ENCODE data around the gene MARK3.

MARK3 gene

DNA sequence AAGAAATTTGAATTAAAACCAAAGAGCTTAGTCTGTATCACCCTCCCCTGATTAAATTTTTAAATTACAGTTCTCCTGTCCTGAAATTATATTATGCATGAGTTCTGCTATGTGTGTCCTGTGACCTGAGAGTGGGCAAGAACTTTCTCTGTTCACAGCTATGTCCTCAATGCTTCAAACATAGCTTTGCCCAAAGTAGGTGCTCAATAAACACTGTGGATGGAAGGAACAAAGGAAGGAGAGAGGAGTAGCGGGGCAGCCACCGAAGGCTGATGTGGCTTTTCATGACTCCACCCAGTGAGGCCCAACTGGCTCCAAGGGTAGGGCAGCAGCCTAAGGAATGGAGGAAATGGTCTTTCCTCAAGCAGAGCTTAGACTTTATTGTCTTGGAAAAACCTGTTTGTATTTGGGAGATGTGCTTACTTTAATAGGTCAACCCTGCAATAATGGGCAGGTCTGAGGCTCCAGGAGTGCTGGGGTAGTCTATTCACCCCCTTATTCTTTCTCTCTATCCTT is 7.6 kb upstream of the MARK3 start:
- no peak overlapping the region for H3K4me3 ChIP-seq
- H3K27ac ChIP-seq = no peak overlapping the region
- H4K20me1 ChIP-seq = no peaks in the 10 kb centered on the region; a peak in 1 of 22 replicates
- H3K4me2 ChIP-seq = no peak overlapping the region
- no peak overlapping the region for H3K9ac ChIP-seq
- H3K9me3 ChIP-seq (replicated peaks in 1 of 11) = peaks cover 0 to 7% (median 0%) of the 10 kb centered on the region in 11 experiments; a peak in 6 of 22 replicates
- no peak for TF ChIP-seq Cebpa-rat (IDR thresholded peaks at IDR 0.05)
- H3K36me3 ChIP-seq = no peaks in the 10 kb centered on the region
- peaks cover 0 to 37% (median 4%) of the 10 kb centered on the region in 10 experiments; a peak in 11 of 20 replicates for H3K4me1 ChIP-seq
- no peaks in the 10 kb centered on the region for H3K27me3 ChIP-seq

DNA sequence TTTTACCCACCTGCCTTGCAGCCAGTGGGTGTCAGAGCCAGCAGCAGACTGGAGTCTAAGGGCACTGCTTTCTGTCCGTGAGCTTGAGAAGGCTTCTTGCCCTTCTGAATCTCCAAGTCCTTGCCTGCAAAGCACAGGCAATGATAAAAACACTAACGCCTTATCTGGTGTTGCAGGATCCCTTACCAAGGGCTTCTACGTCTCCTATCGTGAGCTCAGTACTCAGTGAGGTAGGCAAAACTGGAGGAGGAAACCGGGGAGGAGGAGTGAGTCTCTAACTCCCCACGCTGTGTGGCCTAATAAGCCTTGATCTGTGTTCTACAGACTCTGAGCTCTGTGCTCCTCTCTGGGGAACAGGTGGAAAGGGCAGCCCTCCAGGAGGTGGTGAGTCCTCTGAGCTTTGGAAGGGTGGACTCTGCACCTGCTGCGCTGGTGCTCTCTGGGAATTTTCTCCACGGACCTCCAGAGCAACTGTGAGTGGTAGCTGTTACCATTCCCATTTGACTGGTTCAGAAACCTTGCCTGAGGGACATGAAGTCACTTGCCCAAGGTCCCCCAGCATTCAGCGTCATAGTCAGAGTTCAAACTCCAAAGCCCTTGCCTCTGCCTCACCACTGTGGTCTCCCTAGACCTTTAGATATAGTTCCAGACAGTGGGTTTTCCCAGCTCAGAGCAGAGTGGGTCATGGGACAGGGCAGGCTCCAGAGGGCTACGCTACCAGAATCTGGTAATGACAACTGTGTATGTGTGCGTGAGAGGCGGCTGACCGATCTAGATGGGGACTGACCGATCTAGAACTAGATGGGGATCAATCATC is 7.0 kb upstream of the MARK3 start:
- no peak for TF ChIP-seq Cebpa-rat (IDR thresholded peaks at IDR 0.05)

DNA sequence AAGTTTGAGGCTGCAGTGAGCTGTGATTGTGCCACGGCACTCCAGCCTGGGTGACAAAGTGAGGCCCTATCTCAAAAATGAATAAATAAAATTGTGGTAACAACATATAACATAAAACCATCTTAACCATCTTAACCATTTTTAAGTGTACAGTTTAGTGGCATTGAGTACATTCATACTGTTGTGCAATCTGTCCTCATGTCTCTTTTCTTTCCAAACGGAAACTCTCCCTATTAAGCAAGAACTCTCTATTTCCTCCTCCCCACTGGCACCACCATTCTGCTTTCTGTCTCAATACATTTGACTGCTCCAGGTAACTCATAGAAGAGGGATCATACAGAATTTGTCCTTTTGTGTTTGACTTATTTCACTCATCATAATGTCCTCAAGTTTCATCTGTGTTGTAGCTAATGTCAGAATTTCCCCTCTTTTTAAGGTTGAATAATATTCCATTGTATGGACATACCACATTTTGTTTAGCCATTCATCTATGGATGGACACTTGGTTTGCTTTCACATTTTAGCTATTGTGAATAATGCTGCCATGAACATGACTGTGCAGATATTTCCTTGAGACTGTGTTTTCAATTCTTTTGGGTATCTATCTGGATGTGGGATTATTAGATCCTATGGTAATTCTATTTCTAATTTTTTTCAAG is 4.4 kb upstream of the MARK3 start:
- Histone ChIP-seq H3K4me3 (no peak overlapping the region), H3K27me3 (no peaks in the 10 kb centered on the region), H3K36me3 (no peaks in the 10 kb centered on the region), H3K9ac (no peak overlapping the region), H3K4me1 (peaks cover 8 to 44% (median 16%) of the 10 kb centered on the region in 10 experiments), H3K4me2 (peak overlapping the region in 2 of 11 experiments; percentile 23 to 43; a peak in 1 of 22 replicates), H3K9me3 (replicated peaks in 1 of 11) (peaks cover 0 to 7% (median 0%) of the 10 kb centered on the region in 11 experiments; a peak in 6 of 22 replicates), H4K20me1 (peaks cover 0 to 5% (median 4%) of the 10 kb centered on the region in 11 experiments; a peak in 16 of 22 replicates), H3K27ac (no peak overlapping the region)
- peak in 3 of 11 experiments; percentile 24 to 38 (median 31); a peak in 2 of 22 replicates for TF ChIP-seq Cebpa-rat (IDR thresholded peaks at IDR 0.05)

More for the DNA sequence above, 7.0 kb upstream of the MARK3 start:
- Histone ChIP-seq H3K27ac (no peak overlapping the region), H3K9ac (no peak overlapping the region), H3K4me3 (no peak overlapping the region), H4K20me1 (no peaks in the 10 kb centered on the region; a peak in 1 of 22 replicates), H3K27me3 (no peaks in the 10 kb centered on the region), H3K4me1 (peaks cover 0 to 37% (median 7%) of the 10 kb centered on the region in 10 experiments; a peak in 11 of 20 replicates), H3K4me2 (no peak overlapping the region), H3K36me3 (no peaks in the 10 kb centered on the region), H3K9me3 (replicated peaks in 1 of 11) (peaks cover 0 to 7% (median 0%) of the 10 kb centered on the region in 11 experiments; a peak in 6 of 22 replicates)

DNA sequence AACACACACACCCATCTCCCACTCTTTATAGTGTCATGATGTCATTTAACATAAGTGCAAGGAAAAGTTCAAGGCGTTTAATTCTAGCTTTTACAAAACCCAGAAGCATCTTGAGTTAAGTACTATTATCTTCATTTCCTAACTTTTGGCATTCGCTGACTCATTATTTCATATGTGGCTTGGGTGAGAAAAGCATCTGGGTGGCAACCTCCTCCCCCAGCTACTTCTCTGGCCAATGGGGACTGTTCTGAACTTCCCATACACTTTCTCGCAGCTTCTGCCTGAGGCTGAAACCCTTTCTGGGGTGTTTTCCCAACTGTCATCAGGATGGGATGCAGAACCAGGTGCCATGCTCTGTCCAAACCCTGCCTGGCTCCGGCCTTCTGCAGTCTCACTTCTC is 2.8 kb upstream of the MARK3 start:
- peak overlapping the region in 2 of 11 experiments; percentile 6 to 39; a peak in 1 of 22 replicates for H3K27ac ChIP-seq

DNA sequence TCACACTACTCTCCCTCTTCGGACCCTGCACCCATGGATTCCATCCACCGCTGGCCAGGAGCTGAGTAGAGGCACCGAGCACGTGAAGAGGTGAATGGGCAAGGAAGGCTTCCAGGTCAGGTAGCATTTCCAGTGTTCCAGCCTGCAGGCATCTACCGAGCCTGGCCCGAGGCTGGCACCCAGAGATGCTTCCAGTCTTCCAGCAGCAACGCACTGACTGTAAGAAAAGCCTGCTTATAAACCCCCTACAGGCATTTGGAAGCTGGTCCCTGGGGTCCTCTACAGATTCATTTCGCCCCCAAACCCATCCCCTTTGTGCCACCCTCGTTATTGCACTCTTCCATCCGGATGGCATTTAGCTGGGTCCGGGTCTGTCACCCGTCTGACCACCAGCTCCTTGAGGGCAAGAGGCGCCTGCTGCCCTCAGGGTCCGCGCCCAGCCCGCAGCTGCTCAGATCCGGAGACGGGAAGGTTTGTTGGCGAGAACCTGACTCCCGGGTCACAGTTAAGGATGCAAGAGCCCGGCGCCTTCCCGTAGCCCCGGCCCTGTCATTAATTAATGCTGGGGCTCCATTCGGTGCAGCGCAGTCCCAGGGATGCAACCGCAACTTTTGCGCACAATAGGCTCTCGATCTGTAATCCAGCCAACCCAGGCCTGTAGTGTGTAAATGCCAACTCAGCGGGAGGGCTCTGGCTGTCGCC is 614 bp upstream of the MARK3 start:
- Histone ChIP-seq H3K4me1 (peaks cover 25 to 63% (median 34%) of the 10 kb centered on the region in 10 experiments), H3K9ac (peak overlapping the region; percentile 89 to 99 (median 97); a peak in 21 of 22 replicates), H3K9me3 (replicated peaks in 1 of 11) (peaks cover 0 to 7% (median 0%) of the 10 kb centered on the region in 11 experiments; a peak in 6 of 22 replicates), H4K20me1 (peaks cover 33 to 43% (median 41%) of the 10 kb centered on the region in 11 experiments), H3K4me3 (peak overlapping the region; percentile 78 to 99 (median 94)), H3K36me3 (peaks cover 0 to 8% (median 0%) of the 10 kb centered on the region in 11 experiments; a peak in 2 of 22 replicates), H3K27ac (peak overlapping the region in 10 of 11 experiments; percentile 92 to 98 (median 95); a peak in 20 of 22 replicates), H3K27me3 (no peaks in the 10 kb centered on the region), H3K4me2 (peak overlapping the region; percentile 81 to 98 (median 97))
- no peak for TF ChIP-seq Cebpa-rat (IDR thresholded peaks at IDR 0.05)

More for the DNA sequence above, 2.8 kb upstream of the MARK3 start:
- Histone ChIP-seq H3K9ac (0 out of 22 replicates have a peak overlapping the region, but pooled peaks of 1 of the 11 experiments have one; percentile 10), H3K36me3 (no peaks in the 10 kb centered on the region), H3K4me3 (no peak overlapping the region), H3K27me3 (no peaks in the 10 kb centered on the region), H3K4me2 (peak overlapping the region in 6 of 11 experiments; percentile 4 to 66 (median 59); a peak in 10 of 22 replicates), H3K4me1 (peaks cover 10 to 44% (median 19%) of the 10 kb centered on the region in 10 experiments), H3K9me3 (replicated peaks in 1 of 11) (peaks cover 0 to 7% (median 0%) of the 10 kb centered on the region in 11 experiments; a peak in 6 of 22 replicates), H4K20me1 (peaks cover 14 to 21% (median 19%) of the 10 kb centered on the region in 11 experiments; a peak in 21 of 22 replicates)
- no peak for TF ChIP-seq Cebpa-rat (IDR thresholded peaks at IDR 0.05)

DNA sequence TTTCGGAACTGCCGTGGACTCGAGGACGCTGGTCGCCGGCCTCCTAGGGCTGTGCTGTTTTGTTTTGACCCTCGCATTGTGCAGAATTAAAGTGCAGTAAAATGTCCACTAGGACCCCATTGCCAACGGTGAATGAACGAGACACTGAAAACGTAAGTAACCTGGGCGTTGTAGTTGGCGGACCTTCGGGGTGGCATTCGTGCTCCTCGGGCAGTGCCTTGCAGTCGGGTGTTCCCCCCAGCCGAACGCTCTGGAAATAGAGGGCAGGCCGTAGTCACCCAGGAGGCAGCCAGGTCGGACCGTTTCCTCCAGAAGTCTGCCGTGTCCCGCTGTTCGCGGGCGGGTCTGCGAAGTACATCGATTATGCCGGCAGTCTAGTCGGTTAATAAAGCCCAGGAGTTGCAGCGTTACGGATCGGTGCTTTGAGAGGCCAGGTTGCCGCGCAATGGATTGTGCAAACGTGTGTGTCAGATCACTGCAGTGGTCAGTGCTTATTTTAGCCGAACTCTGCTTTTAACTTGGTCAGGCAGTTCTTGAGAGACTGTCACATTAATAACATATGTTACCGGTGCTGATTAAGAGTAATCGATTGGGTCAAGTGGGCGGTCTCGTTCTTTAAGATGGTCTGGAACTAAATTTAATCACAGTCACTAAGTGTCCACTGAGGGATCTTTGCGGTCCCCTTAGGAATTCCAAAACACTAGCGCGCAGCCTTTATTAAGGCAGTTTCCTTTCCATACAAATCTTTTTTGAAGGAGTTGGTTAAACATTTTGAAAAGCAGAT is 906 bp downstream of the MARK3 start:
- peak overlapping the region; percentile 85 to 98 (median 95) for H3K27ac ChIP-seq
- H3K9ac ChIP-seq = peak overlapping the region; percentile 89 to 99 (median 97)
- peaks cover 49 to 57% (median 56%) of the 10 kb centered on the region in 11 experiments for H4K20me1 ChIP-seq
- no peaks in the 10 kb centered on the region for H3K27me3 ChIP-seq
- peaks cover 0 to 8% (median 0%) of the 10 kb centered on the region in 11 experiments; a peak in 2 of 22 replicates for H3K36me3 ChIP-seq
- peaks cover 0 to 3% (median 0%) of the 10 kb centered on the region in 11 experiments; a peak in 5 of 22 replicates for H3K9me3 ChIP-seq (replicated peaks in 1 of 11)
- H3K4me3 ChIP-seq = peak overlapping the region; percentile 78 to 99 (median 94)
- H3K4me1 ChIP-seq = peaks cover 25 to 67% (median 41%) of the 10 kb centered on the region in 10 experiments
- peak overlapping the region; percentile 73 to 98 (median 89) for H3K4me2 ChIP-seq
- TF ChIP-seq Cebpa-rat (IDR thresholded peaks at IDR 0.05) = no peak

DNA sequence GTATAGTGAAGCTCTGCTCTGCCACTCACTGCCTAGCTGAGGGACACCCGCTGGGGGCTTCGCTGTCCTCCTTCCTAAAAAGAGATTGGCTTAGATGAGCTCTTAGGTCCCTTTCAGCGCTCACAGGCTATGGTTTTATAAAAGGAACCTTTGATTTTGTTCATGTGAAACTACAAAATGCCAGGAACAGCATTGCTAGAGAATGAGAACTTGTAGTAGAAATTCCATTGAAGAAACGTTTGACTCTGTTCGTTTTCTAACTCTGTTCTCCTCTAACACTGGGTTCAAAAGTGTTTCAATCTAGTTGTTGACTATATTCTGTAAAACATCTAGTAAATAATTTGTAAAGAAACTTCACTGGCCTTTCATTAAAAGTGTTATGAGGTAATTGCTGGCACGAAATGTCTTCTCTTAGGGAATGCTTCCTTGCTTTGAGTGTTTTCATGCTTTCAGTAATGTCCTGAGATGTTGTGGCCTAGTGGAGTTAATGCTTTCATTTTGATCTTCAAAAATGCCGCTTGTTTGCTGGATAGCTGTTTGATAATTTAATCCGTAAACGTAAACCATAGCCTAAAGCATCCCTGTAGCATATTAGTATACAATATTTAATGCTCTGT is 1.6 kb downstream of the MARK3 start:
- Histone ChIP-seq H3K9ac (peak overlapping the region; percentile 89 to 99 (median 97)), H3K4me2 (peak overlapping the region; percentile 73 to 98 (median 89)), H3K4me3 (peak overlapping the region; percentile 78 to 99 (median 94)), H3K36me3 (peaks cover 0 to 8% (median 0%) of the 10 kb centered on the region in 11 experiments; a peak in 2 of 22 replicates), H3K4me1 (peaks cover 25 to 67% (median 47%) of the 10 kb centered on the region in 10 experiments), H3K9me3 (replicated peaks in 1 of 11) (no peaks in the 10 kb centered on the region), H3K27me3 (no peaks in the 10 kb centered on the region), H4K20me1 (peaks cover 55 to 64% (median 63%) of the 10 kb centered on the region in 11 experiments), H3K27ac (peak overlapping the region; percentile 85 to 98 (median 95))
- TF ChIP-seq Cebpa-rat (IDR thresholded peaks at IDR 0.05) = no peak

Data from BLaER1 treated with 17β-estradiol and CSF1 and Interleukin-3, amounts not matched to agents 10 nM and 100 nM (cell line).